HG03095 (cell line): ENCODE results near the gene KCNIP4.

Source experiments
- ATAC-seq: cut with Tn5 transposase; IDR thresholded peaks from one replicate; pipeline ENCODE4 v1.9.1; 2021; ENCODE audit warnings: moderate library complexity; ENCODE audit not compliant: unreplicated experiment

Gene KCNIP4

DNA sequence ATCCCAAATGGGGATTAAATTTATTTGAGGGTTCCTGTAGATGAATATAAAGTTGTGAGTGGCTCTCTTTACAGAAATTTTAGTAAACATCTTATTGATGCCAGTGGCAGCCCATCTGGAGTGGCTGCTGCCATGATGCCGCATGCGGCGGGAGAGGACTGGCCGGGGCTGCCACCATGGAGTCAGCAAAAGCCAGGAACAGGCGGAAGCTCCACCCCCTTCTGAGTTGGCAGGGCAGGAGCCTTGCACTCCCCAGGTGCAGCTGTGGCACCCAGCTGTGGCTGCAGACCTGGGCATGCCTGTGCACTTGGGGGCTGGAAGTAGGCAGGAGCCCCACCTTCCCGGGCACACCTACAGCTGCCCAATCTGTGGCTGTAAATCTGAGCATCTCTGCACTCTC, 92.3 kb downstream of the KCNIP4 start:
- ATAC-seq = no peak

DNA sequence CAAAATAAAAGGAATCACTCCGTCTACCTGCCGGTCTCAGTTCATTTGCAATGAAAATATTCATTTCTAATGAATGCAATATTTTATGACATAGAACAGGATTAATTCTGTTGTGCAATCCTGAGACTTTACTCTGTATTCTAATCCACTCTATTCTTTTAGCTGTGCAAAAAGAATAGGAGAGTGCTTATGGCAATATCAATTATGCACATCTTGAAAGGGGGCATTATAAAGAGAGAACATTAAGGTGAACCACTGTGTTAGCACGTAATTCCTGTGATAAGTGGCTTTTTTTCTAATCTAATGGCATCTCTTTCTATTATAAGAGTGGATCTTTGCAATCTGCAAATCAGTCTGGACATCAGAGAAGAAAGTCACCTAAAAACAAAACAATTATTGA, 99.5 kb downstream of the KCNIP4 start:
- ATAC-seq = no peak

DNA sequence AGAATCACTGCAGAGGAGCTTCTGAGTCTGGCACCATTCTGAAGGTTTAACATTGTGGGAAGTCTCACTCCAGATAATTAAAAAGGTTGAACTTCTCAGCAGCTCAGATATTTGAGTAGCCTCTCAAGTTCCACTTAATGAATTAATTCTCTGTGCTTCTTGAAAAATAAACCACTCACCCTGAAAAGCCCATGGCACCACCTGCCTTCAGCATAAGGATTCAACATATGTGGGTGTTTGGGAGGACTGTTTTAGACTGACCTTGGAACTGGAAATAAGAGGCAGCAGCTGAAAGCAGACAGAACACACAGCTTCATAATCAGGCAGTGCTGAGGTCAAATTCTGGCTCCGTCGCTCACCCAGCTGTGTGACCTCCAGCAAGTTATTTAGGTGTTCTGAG, 100.6 kb downstream of the KCNIP4 start:
- ATAC-seq = no peak

DNA sequence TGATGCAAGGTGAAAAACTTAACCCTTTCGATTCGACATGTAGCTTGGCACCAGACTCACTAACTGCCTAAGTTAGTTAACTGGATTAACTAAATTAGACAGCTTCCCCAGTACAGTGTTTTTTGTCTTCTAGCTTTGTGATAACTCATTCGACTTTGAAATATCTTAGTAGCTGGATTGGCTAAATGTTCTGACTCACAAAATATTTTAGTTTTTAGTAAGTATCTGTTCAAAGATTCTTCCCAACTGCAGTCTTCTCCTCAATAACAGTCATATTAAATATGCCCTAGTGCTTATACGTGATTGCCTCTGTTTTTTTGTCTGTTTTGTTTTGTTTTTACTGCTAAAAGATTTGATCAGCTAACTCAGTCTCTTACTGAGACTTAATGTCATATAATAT, 102.9 kb downstream of the KCNIP4 start:
- no peak for ATAC-seq

DNA sequence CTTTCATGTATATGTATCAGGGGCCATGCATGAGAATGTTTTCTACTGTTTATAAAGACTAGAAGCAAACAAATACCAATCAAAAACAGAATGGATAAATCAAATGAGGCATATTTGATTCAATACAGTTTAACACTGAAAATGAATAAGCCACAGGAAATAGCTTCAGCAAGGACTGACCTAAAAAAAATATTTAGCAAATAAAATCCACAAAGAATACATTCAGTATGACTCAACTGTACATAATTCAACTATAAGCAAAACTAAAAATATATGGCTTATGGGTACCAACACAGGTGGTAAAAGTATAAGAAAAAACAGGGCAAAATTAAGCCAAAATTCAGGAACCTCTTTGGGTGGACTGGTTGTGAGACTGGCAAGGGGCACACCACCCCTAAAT, 112.9 kb downstream of the KCNIP4 start:
- no peak for ATAC-seq

DNA sequence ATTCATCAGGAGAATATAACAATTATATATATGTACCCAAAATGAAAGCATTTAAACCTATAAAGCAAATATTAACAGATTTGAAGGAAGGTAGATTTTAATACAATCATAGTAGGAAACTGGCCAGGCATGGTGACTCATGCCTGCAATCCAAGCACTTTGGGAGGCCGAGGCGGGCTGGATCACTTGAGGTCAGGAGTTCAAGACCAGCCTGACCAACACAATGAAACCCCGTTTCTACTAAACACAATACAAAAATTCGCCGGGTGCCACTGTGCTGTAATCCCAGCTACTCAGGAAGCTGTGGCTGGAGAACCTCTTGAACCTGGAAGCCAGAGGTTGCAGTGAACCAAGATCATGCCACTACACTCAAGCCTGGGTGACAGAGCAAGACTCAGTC, 118.3 kb downstream of the KCNIP4 start:
- ATAC-seq = no peak

DNA sequence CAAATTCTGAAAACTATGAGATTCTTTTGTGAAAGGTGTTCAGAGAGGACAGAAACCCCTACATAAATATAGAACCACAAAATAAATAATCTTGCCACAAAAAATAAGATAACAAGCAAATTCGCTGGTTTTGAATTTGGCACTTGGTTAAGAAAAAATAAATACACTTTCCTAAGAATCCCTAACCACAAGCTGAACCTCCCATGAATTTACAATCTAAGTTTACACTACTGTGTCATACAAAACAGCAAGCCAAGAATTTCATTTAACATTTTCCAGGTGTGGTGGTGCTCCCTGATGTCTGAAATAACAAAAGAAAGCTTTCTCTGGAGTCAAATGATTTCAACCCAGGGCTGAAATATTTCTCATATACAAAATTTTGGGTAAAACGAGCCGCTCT, 121.0 kb downstream of the KCNIP4 start:
- no peak for ATAC-seq

DNA sequence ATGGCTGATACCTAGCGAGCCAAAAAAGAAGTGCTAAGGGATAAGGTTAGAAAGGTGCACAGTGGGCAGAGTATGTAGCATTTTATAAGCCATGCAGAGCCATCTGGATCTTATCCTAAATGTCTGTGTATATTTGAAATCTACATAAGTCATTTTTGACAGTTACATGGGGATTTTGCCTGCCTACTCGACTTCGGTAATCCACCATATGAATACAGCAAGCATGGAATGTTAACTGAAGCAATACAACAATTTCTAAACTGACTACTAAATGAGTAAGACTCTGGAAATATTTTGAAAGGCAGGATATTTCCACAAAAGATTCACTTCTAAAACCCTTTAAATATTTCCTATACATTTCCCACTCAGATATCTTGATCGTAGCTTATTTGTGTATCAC, 122.5 kb downstream of the KCNIP4 start:
- ATAC-seq = no peak

DNA sequence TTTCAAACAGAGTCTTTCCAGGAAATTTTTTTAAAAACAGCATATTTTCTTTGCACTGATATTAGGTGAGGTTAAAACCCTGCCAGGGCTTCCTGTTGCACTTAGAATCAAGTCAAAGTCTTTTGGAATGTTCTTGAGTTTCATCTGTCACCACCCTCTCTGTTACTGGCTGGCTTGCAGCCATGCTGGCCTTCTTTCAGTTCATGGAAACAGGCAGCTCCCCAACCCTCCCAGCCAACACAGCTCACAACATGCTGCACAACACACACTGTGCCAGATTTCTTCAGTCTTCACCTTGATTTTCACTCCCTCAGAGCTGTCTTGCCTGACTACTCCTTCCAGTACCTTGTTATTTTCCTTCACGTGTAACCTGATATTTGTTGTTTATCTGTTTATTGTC, 129.5 kb downstream of the KCNIP4 start:
- no peak for ATAC-seq

DNA sequence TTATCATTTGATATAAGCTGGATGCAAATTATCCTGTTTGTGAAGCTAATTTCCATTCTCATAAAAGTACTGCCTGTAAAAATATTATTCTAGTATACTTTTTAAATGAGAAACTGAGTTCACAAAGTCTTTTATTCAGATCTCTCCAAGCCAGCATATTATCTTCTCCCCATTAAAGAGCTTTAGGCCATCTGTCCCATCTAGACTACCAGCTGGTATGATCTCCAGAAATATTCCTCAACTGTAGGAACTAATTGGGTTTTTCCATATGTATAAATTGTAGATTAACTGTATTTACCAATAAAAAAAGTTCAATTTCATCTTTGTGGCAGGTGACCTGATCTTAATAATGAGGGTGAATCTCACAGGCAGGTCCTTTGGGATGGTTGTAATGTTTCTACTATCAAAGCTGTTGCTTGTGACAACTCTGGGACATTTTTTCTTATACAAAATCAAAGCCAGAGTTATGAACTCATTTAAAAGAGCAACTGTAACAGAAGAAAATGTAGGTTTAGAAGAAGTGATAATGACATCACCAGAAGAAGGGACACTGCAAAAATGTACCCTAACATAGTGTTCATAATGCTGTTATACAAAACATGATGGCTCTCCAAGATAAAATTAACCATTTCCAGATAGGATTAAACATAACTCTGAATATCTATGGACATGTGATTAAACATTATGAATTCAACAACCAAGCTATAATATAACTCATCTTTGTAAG, 132.8 kb downstream of the KCNIP4 start:
- no peak for ATAC-seq

DNA sequence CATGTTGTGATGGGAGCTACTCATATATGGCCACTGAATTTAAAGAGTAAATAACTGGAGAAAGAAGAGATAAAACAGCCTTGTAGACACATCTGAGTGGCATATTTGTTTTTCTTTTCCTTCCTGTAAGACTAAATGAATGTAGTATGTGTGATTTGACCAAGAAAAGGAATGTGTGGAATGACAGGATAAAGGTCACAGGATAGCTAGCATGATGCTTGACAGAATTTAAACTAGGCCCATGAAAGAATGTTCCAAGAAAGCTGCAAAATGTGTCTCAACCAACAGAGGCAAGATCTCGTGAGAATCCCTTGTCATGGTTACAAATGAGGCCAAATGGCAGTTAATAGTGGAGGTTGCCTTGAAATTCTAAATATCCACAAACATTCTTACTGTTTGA, 137.0 kb downstream of the KCNIP4 start:
- no peak for ATAC-seq

DNA sequence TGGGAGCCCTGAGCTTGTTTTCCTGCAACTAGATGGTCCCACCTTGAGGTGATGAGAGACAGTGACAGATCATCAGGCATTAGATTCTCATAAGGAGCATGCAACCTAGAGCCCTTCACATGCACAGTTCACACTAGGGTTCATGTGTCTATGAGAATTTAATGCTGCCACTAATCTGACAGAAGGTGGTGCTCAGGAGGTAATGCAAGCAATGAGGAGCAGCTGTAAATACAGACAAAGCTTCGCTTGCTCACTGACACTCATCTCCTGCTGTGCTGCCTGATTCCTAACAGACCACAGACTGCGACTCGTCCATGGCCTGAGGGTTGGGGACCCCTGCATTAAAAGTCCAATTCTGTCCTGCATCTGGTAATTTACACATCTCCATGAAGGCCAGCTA, 141.6 kb downstream of the KCNIP4 start:
- no peak for ATAC-seq

DNA sequence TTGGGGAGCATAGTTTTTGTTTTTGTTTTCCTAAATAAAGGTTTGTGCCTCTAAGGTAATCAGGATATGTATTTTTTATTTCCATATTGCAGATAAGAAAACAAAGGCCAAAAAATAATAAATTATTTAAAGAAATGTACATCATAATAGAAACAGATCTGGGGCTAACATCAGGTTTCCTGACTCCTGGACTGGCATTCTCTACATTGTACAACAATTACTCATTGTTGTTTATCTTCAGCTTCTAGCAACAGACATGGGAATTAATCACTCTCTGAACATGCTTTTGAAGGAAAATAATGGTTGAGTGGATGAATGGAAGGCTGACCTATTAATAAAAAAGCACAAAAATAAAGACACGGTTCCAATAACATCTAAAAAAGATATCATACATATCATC, 146.2 kb downstream of the KCNIP4 start:
- no peak for ATAC-seq

DNA sequence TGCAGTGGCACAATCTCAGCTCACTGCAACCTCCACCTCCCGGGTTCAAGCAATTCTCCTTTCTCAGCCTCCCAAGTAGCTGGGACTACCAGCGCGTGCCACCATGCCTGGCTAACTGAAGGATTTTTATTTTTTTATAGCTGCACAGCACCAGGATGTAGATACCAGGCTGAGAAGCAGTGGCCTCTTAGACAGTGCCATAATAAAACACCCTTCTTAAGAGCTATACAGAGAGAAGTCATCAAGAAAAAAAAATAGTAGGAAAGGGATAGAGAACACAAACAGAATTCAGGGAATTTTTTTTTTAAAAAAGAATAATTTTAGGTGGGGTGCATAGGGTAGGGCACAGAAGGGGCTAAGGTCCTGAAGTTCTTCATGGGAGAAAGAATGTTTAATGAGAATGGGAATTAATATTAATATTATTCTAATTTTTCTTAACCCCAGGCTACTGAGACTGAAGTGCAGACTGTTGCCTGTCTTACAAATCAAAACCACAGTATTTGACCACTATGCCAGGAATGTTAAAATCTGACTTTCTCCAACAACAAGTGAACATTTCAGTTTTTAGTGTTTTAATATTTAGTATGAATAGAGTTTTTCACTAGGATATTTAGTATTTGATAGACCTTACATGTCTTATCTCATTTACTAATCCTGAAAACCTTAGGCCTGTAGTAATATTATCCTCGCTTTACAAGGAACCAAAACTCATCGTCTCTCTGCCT, 146.7 kb downstream of the KCNIP4 start:
- no peak for ATAC-seq

DNA sequence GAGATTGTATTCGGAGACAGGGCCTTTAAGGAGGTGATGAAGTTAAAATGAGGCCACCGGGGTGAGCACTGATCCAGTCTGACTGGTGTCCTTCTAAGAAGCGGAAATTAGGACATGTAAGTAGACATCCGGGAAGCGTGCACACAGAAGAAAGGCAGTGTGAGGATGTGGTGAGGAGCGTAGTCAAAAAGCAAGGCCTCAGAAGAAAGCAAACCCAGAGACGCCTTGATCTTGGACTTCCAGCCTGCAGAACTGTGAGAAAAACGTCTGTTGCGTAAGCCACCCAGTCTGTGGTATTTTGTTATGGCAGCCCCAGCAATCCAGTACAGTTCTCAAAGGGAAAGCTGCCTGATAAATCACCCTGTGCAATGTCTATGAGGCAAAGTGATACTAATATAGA, 153.5 kb downstream of the KCNIP4 start:
- no peak for ATAC-seq

DNA sequence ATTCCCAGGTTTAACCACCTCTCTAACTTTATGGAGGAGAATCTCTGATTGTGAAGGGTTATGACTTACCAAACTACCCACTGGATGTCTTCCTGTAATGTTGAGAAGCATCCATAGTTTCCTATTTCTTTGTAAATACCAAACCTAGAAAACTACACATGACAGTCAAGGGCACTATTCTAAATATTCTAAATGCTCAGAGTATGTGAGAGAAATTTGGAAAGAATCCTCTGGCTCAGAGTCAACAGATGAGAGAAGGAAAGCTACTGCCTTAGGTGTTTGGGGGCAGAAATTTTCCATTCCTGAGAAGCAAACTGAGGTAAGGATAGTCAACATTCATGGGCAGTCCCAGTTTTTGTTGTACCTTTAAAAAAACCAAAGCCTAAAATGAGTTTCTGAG, 155.8 kb downstream of the KCNIP4 start:
- ATAC-seq = no peak

DNA sequence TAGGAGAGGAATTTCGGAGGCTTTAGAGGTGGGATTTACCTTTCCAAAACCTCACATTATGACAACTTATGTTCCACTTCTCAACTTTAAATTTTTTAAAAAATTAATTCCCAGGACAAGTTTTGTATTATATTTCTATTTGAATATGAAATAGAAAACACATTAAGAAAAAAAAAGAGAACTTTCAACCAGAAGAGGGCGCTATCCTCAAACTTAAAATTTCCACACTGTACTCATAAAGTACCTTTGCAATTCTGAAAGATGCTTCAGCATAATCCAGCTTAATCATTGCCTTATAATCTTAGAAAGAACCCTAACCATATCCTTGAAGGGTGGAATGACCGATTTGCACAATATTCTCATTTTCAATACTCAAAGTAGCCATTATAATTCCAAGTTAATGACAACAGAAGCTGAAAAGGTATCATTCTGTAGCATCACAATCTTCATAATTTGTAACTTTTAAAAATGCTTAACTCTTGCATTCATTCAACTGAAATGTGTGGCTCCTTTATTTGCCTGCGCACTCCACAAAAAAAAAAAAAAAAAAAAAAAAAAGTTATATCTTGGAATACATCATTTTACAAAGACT, 158.0 kb downstream of the KCNIP4 start:
- ATAC-seq = no peak

DNA sequence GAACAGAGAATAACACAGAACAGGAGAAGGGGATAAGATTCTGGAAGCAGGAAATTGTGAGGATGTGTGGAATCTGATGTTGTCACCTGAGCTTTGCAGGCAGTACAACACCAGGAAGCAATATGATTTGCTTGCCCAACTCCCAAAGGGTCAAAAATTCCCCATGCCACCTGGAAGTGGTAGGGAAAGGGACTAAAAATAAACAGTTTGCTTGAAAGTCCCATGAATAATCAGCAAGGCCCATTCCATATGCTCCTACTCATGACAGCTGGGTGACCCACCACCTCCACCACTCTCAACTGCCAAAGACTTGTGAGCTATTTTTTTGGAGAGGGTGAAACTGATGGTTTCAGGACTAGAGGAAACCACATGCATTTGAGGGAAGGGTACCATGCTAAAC, 168.4 kb downstream of the KCNIP4 start:
- no peak for ATAC-seq

DNA sequence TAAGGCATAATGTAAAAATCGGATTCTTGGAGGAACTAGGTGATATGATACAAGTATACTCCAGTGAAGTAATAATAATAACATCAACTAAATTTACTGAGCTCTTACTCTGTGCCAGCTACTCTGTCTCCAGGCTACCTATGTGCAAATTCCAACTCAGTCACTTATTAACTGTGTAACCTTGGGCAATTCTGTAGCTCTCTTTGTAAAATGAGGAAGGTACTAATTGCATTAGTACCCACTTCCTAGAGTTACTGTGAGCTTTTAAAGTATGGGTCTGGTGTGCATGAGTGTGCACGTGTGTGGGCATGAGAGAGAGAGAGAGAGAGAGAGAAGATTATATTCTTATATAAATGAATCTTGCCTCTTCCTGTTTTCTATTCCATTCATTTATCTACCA, 169.9 kb downstream of the KCNIP4 start:
- no peak for ATAC-seq

DNA sequence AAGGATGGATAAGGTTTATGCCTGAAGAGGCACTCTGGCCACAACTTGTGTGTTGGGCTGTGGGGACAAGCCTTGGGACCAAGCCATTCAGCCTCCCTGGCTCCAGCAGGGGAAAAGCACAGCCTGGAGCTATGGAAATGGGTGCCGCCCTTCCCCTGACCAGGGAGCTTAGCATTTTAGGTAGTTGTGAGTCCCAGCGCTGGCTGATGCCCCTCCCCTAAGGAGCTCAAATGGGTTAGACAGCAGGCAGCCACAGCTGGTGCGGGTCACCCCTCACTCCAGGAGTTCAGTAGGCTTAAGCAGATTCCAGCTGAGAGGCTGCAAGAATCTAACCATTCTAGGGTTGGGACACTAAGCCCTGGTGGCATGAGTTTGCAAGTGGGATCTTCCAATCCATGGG, 172.9 kb downstream of the KCNIP4 start:
- no peak for ATAC-seq

DNA sequence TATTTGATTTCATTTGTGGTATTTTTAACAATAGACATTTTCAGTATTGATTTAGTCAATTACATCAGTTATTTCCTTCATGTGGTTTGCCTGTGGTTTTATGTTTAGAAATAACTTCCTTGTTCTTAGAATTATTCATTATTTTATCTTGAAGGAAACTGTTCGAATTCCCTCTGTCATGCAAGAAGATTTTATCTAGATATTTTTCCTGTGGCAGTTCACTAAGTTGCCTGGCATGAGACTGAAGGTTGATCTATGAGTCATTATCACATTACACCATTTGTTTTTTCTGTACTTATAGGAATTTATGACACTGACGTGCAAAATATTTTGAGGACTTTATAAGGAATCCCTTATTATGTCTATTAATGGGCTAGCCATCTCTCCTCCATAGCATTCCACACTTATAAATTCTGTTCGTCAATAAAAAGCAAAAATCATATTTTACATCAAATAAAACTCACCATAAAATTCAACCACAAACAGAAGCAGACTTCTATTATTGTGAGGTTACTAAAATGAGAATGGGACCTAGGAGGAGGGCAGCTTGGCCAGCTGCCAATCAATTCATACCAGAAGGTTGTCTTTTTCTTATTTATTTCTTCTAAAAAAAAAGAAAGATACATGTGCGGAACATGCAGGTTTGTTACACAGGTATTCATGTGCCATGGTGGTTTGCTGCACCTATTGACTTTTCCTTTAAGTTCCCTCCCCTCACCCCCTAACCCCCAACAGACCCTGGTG, 179.0 kb downstream of the KCNIP4 start:
- no peak for ATAC-seq
